HepG2 (cell line): Measurements from ENCODE around the gene RPS28. TPM values are rescaled to one million over a fixed set of nuclear protein-coding genes. Genes with fewer than 3 reads are reported as not detected.
A peak's percentile ranks its signal among the peaks of the same experiment; 100 is the strongest.

ENCODE experiments used
- ATAC-seq: fragments of 200-7000 bp; cut with Tn5 transposase; 3 replicates; pipeline ENCODE4 v1.9.1; 2020; ENCODE audit warnings: mild to moderate bottlenecking, moderate library complexity
- BruUV-seq: library from RNA; stranded (reverse); fragments of 400-500 nt; replicated peaks from 2 replicates; lab custom pipeline; 2021; lab: Mats Ljungman, UMichigan
- CTCF ChIA-PET: fragments of 300-600 bp; formaldehyde crosslinking; extraction: SDS; loops from one replicate; lab custom pipeline; 2021; ENCODE audit warnings: low total read pairs, inconsistent platforms, low intra/inter-chr PET ratio; lab: Yijun Ruan, JAX
- POLR2A ChIA-PET: fragments of 350-600 bp; sonication (Branson Sonifier 250); formaldehyde crosslinking; loops from one replicate; lab custom pipeline; 2020; ENCODE audit warnings: antibody characterized with exemption, inconsistent platforms; lab: Yijun Ruan, JAX
- DNase-seq: peaks from one replicate; pipeline ENCODE4 v3.0.0-alpha.2; 2015; ENCODE audit warnings: low spot score
- FAIRE-seq: peaks from 3 replicates; lab custom pipeline; 2011; peaks lifted over from hg19 to GRCh38; lab: Jason Lieb, UNC
- H2AFZ ChIP-seq: one replicate; pipeline ENCODE4 v1.6.1; 2011; ENCODE audit warnings: low read length, inconsistent platforms
- H3K27ac ChIP-seq: fragments of 300-600 bp; 3 replicates; pipeline ENCODE4 v1.8.0; 2011; ENCODE audit warnings: mixed run types, mild to moderate bottlenecking, mixed read lengths, low read length, inconsistent platforms; ENCODE audit not compliant: insufficient read depth; ENCODE audit errors: extremely low read length
- H3K27me3 ChIP-seq, 2 experiments: fragments of 200-600 bp in 1 of 2; 2 replicates in 1 of 2; 3 replicates in 1 of 2; pipeline versions ENCODE4 v1.6.0 to v1.8.0; 2011; ENCODE audit warnings: low read length in 2 of 2, mild to moderate bottlenecking in 2 of 2, moderate library complexity in 2 of 2, inconsistent platforms in 1 of 2; ENCODE audit not compliant: insufficient read depth in 2 of 2, control insufficient read depth in 1 of 2
- H3K36me3 ChIP-seq, 2 experiments: fragments of 200-600 bp in 1 of 2; replicated peaks in 1 of 2; 2 replicates in 1 of 2; 3 replicates in 1 of 2; pipeline versions ENCODE4 v1.5.1 to v1.8.0; 2011; ENCODE audit warnings: low read length in 2 of 2, inconsistent platforms in 1 of 2; ENCODE audit not compliant: insufficient read depth in 2 of 2, control insufficient read depth in 1 of 2
- H3K4me1 ChIP-seq: 2 replicates; pipeline ENCODE4 v1.5.1; 2012; ENCODE audit warnings: low read length, inconsistent platforms; ENCODE audit not compliant: insufficient read depth
- H3K4me2 ChIP-seq: 2 replicates; pipeline ENCODE4 v1.6.0; 2011; ENCODE audit warnings: low read depth, low read length, inconsistent platforms
- H3K4me3 ChIP-seq, 3 experiments: fragments of 200-600 bp in 1 of 3; sonication (generic), shearing (Covaris generic) in 1 of 3; replicated peaks in 1 of 3; 2 replicates each; pipeline ENCODE4 v1.5.1; 2011 to 2016; ENCODE audit warnings: low read length in 3 of 3, inconsistent platforms in 2 of 3, low read depth in 2 of 3, mild to moderate bottlenecking in 2 of 3, control low read depth in 1 of 3, mixed read lengths in 1 of 3; ENCODE audit not compliant: insufficient read depth in 1 of 3
- H3K79me2 ChIP-seq: one replicate; pipeline ENCODE4 v1.6.1; 2011; ENCODE audit warnings: low read length, inconsistent platforms; ENCODE audit not compliant: insufficient read depth
- H3K9ac ChIP-seq: 2 replicates; pipeline ENCODE4 v1.6.0; 2011; ENCODE audit warnings: mild to moderate bottlenecking, low read depth, low read length, inconsistent platforms; ENCODE audit not compliant: insufficient read depth
- H3K9me3 ChIP-seq: 2 replicates; pipeline ENCODE4 v1.5.1; 2012; ENCODE audit warnings: mild to moderate bottlenecking, low read length
- H4K20me1 ChIP-seq: 2 replicates; pipeline ENCODE4 v1.6.0; 2011; ENCODE audit warnings: inconsistent platforms, mild to moderate bottlenecking, low read length, moderate library complexity; ENCODE audit not compliant: insufficient read depth
- AGO1 ChIP-seq: fragments of 200-400 bp; formaldehyde crosslinking; IDR thresholded peaks from 2 replicates; pipeline ENCODE4 v1.6.1; 2017; ENCODE audit warnings: mild to moderate bottlenecking, low read depth, low read length, moderate library complexity; ENCODE audit not compliant: poor library complexity, severe bottlenecking
- ATF7 ChIP-seq, 2 experiments: fragments of 450-650 bp in 1 of 2; sonication (generic) in 1 of 2; formaldehyde crosslinking in 1 of 2; IDR thresholded peaks; 2 replicates each; pipeline versions ENCODE4 v1.4.0 to v1.6.1; 2016 to 2020; ENCODE audit warnings: antibody characterized with exemption in 1 of 2, mild to moderate bottlenecking in 1 of 2, missing genetic modification reagents in 1 of 2
- ETV5 ChIP-seq: IDR thresholded peaks from 2 replicates; pipeline ENCODE4 v1.6.1; 2018; ENCODE audit warnings: missing biosample characterization, missing genetic modification reagents, inconsistent platforms, borderline replicate concordance
- MTF2 ChIP-seq: sonication (generic); formaldehyde crosslinking; IDR thresholded peaks from 2 replicates; pipeline ENCODE4 v1.5.0; 2020; ENCODE audit warnings: missing genetic modification reagents, borderline replicate concordance
- NR2F2 ChIP-seq: IDR thresholded peaks from 2 replicates; pipeline ENCODE4 v1.6.1; 2012; ENCODE audit warnings: low read depth, inconsistent platforms, borderline replicate concordance
- SKI ChIP-seq: fragments of 450-650 bp; IDR thresholded peaks from one replicate; pipeline ENCODE4 v1.6.1; 2018; ENCODE audit warnings: mild to moderate bottlenecking; ENCODE audit not compliant: partially characterized antibody
- SKIL ChIP-seq: sonication (generic); formaldehyde crosslinking; IDR thresholded peaks from 2 replicates; pipeline ENCODE4 v1.8.0; 2022; ENCODE audit warnings: missing genetic modification reagents, mild to moderate bottlenecking, moderate library complexity, borderline replicate concordance
- STAG1 ChIP-seq: sonication (generic); formaldehyde crosslinking; IDR thresholded peaks from 2 replicates; pipeline ENCODE4 v1.4.0; 2020; ENCODE audit warnings: missing genetic modification reagents
- TAF15 ChIP-seq: fragments of 200-400 bp; formaldehyde crosslinking; IDR thresholded peaks from one replicate; pipeline ENCODE4 v1.6.1; 2018; ENCODE audit warnings: mild to moderate bottlenecking, low read depth, low read length; ENCODE audit not compliant: poor library complexity, severe bottlenecking
- YEATS4 ChIP-seq: sonication (generic); formaldehyde crosslinking; IDR thresholded peaks from 2 replicates; pipeline ENCODE4 v1.4.0; 2020; ENCODE audit warnings: missing genetic modification reagents, borderline replicate concordance
- ZBTB42 ChIP-seq: sonication (generic); formaldehyde crosslinking; IDR thresholded peaks from 2 replicates; pipeline ENCODE4 v1.5.0; 2020; ENCODE audit warnings: mild to moderate bottlenecking, missing genetic modification reagents
- ZFP1 ChIP-seq: IDR thresholded peaks from 2 replicates; pipeline ENCODE4 v1.6.1; 2016
- ZFP36 ChIP-seq: fragments of 150-350 bp; IDR thresholded peaks from 2 replicates; pipeline ENCODE4 v1.6.1; 2018; ENCODE audit warnings: borderline replicate concordance, low read length, low read depth; ENCODE audit not compliant: partially characterized antibody
- ZFP36L1 ChIP-seq: sonication (generic); formaldehyde crosslinking; IDR thresholded peaks from 2 replicates; pipeline ENCODE4 v1.8.0; 2022; ENCODE audit warnings: mild to moderate bottlenecking, missing genetic modification reagents, moderate library complexity
- ZMYM2 ChIP-seq: sonication (generic); formaldehyde crosslinking; IDR thresholded peaks from 2 replicates; pipeline ENCODE4 v1.8.0; 2022; ENCODE audit warnings: mild to moderate bottlenecking, missing genetic modification reagents
- WGBS: methylation state at CpG from one replicate; pipeline ENCODE4 v1.1.6; 2017; ENCODE audit warnings: low lambda C conversion rate; 5-methylcytosine and 5-hydroxymethylcytosine counted together
- in situ Hi-C: cut with HindIII; loops from 2 replicates; pipeline ENCODE4 v1.10.0; 2017; ENCODE audit warnings: low pct_unique_long_range_greater_than_20kb; ENCODE audit not compliant: extremely low pct_ligation_motif_present
- intact Hi-C: fragments of 100-400 bp; cut with micrococcal nuclease; formaldehyde crosslinking; loops from one replicate; pipeline ENCODE4 v1.10.0; 2022; ENCODE audit not compliant: unreplicated experiment
- polyA plus RNA-seq, 8 experiments: library from polyadenylated mRNA; depleted of rRNA in 3 of 8; stranded (reverse) in 7 of 8; unstranded in 1 of 8; fragments of >200 nt; fragmentation: Illumina TruSeq in 4 of 8; extraction: Trizol in 4 of 8; gene quantifications; 2 replicates each; pipeline versions ENCODE4 v1.2.1 to v1.2.3, GENCODE V29; 2011 to 2016; ENCODE audit warnings: low read depth in 4 of 8, missing spikeins in 1 of 8, mixed read lengths in 1 of 8; ENCODE audit not compliant: insufficient read depth in 1 of 8
- total RNA-seq, 5 experiments: library from RNA; depleted of rRNA; stranded (reverse); fragments of >200 nt; fragmentation: Illumina TruSeq; extraction: Trizol; gene quantifications; 2 replicates each; pipeline ENCODE4 v1.2.3, GENCODE V29; 2016; ENCODE audit warnings: low read depth in 1 of 5
- TF ChIP-seq, protein P1 (sequence below): sonication (generic); formaldehyde crosslinking; IDR thresholded peaks from 2 replicates; pipeline ENCODE4 v1.9.0; 2021; ENCODE audit warnings: missing genetic modification reagents, borderline replicate concordance
- TF ChIP-seq, protein P2 (sequence below): sonication (generic); formaldehyde crosslinking; IDR thresholded peaks from 2 replicates; pipeline ENCODE4 v1.4.0; 2020; ENCODE audit warnings: missing genetic modification reagents

RPS28 gene
- total and polyA plus RNA-seq, 2 of the 13 experiments (the other 11 are each of a cell fraction or from before 2014, with no cell fraction given): 281 to 545 TPM

DNA sequence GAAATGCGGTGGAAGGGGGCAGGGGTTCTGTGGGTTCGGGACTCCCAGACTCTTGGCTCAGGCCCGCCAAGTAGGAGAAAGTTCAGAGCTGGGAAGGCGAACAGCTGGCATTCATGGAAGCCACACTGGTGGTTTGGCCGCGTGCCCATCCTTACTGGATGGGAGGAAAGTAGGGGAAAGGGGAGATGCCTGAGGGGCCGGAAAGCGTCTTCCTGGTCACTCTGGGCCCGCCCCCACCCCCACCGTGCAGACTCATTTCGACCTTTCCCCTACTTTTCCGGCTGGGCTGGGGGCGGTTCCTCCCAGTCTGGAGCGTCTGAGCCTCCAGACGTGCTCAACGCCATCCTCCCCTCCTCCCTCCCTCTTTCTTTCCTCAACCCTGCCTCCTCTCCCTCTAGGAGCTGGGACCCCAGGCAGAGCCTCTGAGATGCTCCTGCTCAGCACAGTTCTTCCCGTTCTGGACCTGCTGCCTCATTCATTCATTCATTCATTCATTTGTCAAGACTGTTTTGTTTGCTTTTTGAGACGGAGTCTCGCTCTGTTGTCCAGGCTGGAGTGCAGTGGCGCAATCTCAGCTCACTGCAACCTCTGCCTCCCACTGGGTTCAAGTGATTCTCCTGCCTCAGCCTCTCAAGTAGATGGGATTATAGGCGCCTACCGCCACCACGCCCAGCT lies 46.2 kb downstream of the RPS28 start:
- FAIRE-seq: no peak
- intact Hi-C loops: no loop called here
- Histone ChIP-seq H3K4me1 (peaks cover 65% of the 10 kb centered on the region), H2AFZ (no peak overlapping the region), H3K9ac (no peak overlapping the region), H3K9me3 (no peaks in the 10 kb centered on the region), H3K79me2 (no peaks in the 10 kb centered on the region), H3K27ac (no peak overlapping the region), H3K4me3 (peak overlapping the region in 1 of 3 experiments; percentile 2; a peak in 1 of 6 replicates), H3K4me2 (peak overlapping the region; percentile 28; the same call in 1 of the 2 replicates), H4K20me1 (no peaks in the 10 kb centered on the region), H3K36me3 (peaks cover 0 to 5% of the 10 kb centered on the region in 2 experiments; a peak in 1 of 5 replicates), H3K27me3 (peaks cover 0 to 3% of the 10 kb centered on the region in 2 experiments; a peak in 1 of 5 replicates)
- BruUV-seq: no TSS peak
- in situ Hi-C loops: no loop called here
- POLR2A ChIA-PET: interaction anchor here (1.1 to 1.7 kb wide), 4 partner anchors 9 to 56 kb away, joined by 3 to 8 read pairs (median 4); partner anchors contain the start of gene RAB11B
- ATAC-seq: no peak
- no peak for DNase-seq
- WGBS: 59% methylated on average over 23 of the region's 23 CpGs
- CTCF ChIA-PET: no interaction called here
- TF ChIP-seq ZFP1 (CRISPR knock-in tag): no peak
- TF ChIP-seq, protein P1, sequence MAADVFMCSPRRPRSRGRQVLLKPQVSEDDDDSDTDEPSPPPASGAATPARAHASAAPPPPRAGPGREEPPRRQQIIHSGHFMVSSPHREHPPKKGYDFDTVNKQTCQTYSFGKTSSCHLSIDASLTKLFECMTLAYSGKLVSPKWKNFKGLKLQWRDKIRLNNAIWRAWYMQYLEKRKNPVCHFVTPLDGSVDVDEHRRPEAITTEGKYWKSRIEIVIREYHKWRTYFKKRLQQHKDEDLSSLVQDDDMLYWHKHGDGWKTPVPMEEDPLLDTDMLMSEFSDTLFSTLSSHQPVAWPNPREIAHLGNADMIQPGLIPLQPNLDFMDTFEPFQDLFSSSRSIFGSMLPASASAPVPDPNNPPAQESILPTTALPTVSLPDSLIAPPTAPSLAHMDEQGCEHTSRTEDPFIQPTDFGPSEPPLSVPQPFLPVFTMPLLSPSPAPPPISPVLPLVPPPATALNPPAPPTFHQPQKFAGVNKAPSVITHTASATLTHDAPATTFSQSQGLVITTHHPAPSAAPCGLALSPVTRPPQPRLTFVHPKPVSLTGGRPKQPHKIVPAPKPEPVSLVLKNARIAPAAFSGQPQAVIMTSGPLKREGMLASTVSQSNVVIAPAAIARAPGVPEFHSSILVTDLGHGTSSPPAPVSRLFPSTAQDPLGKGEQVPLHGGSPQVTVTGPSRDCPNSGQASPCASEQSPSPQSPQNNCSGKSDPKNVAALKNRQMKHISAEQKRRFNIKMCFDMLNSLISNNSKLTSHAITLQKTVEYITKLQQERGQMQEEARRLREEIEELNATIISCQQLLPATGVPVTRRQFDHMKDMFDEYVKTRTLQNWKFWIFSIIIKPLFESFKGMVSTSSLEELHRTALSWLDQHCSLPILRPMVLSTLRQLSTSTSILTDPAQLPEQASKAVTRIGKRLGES (CRISPR knock-in tag): no peak
- TF ChIP-seq NR2F2: no peak
- TF ChIP-seq ATF7 (IDR thresholded peaks at IDR 0.05): no peak
- TF ChIP-seq ATF7 (CRISPR knock-in tag; IDR thresholded peaks at IDR 0.05): no peak
- TF ChIP-seq SKI: peak; percentile 43
- no peak for TF ChIP-seq YEATS4 (CRISPR knock-in tag)
- TF ChIP-seq AGO1: no peak
- TF ChIP-seq STAG1 (CRISPR knock-in tag): no peak
- TF ChIP-seq TAF15: no peak
- TF ChIP-seq, protein P2, sequence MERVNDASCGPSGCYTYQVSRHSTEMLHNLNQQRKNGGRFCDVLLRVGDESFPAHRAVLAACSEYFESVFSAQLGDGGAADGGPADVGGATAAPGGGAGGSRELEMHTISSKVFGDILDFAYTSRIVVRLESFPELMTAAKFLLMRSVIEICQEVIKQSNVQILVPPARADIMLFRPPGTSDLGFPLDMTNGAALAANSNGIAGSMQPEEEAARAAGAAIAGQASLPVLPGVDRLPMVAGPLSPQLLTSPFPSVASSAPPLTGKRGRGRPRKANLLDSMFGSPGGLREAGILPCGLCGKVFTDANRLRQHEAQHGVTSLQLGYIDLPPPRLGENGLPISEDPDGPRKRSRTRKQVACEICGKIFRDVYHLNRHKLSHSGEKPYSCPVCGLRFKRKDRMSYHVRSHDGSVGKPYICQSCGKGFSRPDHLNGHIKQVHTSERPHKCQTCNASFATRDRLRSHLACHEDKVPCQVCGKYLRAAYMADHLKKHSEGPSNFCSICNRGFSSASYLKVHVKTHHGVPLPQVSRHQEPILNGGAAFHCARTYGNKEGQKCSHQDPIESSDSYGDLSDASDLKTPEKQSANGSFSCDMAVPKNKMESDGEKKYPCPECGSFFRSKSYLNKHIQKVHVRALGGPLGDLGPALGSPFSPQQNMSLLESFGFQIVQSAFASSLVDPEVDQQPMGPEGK (CRISPR knock-in tag): 0 out of 2 replicates have a peak, but pooled peaks have one; percentile 10
- TF ChIP-seq SKIL (CRISPR knock-in tag): no peak
- no peak for TF ChIP-seq MTF2 (CRISPR knock-in tag)
- no peak for TF ChIP-seq ZBTB42 (CRISPR knock-in tag)
- TF ChIP-seq ETV5 (CRISPR knock-in tag): no peak
- TF ChIP-seq ZFP36: no peak
- no peak for TF ChIP-seq ZFP36L1
- no peak for TF ChIP-seq ZMYM2
